ENCODE data around the gene RIIAD1.

DNA sequence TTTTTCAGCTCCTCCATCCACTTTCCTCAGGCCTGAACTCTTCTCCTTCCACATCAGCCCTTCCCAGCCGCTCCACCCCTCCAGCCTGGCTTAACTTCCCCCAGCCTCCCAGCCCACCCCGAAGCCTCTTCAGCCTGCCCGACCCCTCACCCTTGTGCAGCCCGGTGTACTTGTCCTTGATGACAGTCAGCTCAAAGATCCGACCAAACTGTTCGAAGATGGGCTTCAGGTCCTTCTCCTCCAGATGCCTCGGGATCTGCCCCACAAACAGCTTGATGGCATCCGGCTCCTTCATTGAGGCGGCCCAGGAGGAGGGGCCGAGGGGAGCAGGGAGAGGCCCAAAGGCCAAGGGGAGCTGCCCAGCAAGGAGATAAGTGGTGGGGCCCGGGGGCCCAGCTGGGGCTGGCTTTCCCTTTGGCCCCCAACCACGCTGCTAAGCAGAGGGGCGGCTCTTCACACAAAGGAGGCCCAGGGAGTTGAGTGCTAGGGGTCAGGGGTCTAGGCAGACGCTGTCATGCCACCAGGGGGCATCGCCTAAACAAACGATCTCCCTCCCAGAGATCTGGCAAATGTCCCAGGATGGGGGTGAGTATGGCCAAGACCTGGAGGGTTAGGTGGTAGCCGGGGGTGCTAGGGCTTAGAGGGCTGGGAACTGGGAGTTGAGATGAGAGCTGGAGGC, 5.5 kb upstream of the RIIAD1 start:
- TF ChIP-seq CTCF (IDR thresholded peaks at IDR 0.05; ENCODE audit: low read depth, low read length, poor library complexity, severe bottlenecking), result peak; percentile 39
- TF ChIP-seq EZH2phosphoT487 (IDR thresholded peaks at IDR 0.05; ENCODE audit: borderline replicate concordance, low read length), result no peak

Data from DOHH2 (cell line).